H1 (cell line): ENCODE data around the gene TBC1D7. TPM values are rescaled to one million over a fixed set of nuclear protein-coding genes. Genes with fewer than 3 reads are reported as not detected.

Source experiments
- CBX8 ChIP-seq: fragments of 300-800, 300-1000 bp; sonication (generic); IDR thresholded peaks from 2 replicates; pipeline ENCODE4 v1.7.1; 2016; ENCODE audit warnings: low read depth, low read length, borderline replicate concordance
- KDM1A ChIP-seq: fragments of 200-600, 300-600 bp; sonication (generic); IDR thresholded peaks from 2 replicates; pipeline ENCODE4 v1.7.1; 2016; ENCODE audit warnings: mild to moderate bottlenecking, low read length, borderline replicate concordance
- KDM5A ChIP-seq: fragments of 200-600 bp; IDR thresholded peaks from 2 replicates; pipeline ENCODE4 v1.7.1; 2012; ENCODE audit warnings: mild to moderate bottlenecking, low read length, inconsistent platforms, mixed read lengths
- NANOG ChIP-seq: IDR thresholded peaks from 2 replicates; pipeline ENCODE4 v1.6.1; 2011; ENCODE audit warnings: low read length, low read depth, mild to moderate bottlenecking, inconsistent platforms; ENCODE audit not compliant: insufficient read depth, poor library complexity, severe bottlenecking
- TBP ChIP-seq: IDR thresholded peaks from 2 replicates; pipeline ENCODE4 v1.6.1; 2011; ENCODE audit warnings: low read depth, low read length, improper control_type of control experiment
- TCF12 ChIP-seq: IDR thresholded peaks from 2 replicates; pipeline ENCODE4 v1.6.1; 2011; ENCODE audit warnings: low read depth, mild to moderate bottlenecking, low read length
- polyA plus RNA-seq, 7 experiments: library from polyadenylated mRNA; depleted of rRNA in 3 of 7; stranded (reverse) in 5 of 7; unstranded in 2 of 7; fragments of >200 nt in 5 of 7; fragments of 200-250 nt in 2 of 7; gene quantifications; 1 replicate in 5 of 7; 2 replicates in 1 of 7; 4 replicates in 1 of 7; pipeline versions ENCODE4 v1.2.1 to v1.2.3, GENCODE V29; 2011 to 2013; ENCODE audit warnings: missing spikeins in 2 of 7, mixed read lengths in 2 of 7
- total RNA-seq: library from RNA; stranded (reverse); fragmentation: NEBNext Ultra II Directional; extraction: Animal tissue kit (Norgen Biotek cat#: 25700); gene quantifications from 2 replicates; pipeline ENCODE4 v1.2.1, GENCODE V29; 2021

Gene TBC1D7
- total and polyA plus RNA-seq, 2 of the 8 experiments (the other 6 are each of a cell fraction or from before 2014, with no cell fraction given): 46.1 to 55.2 TPM

GRCh38 chr6:13373919-13374318 lies 45.6 kb upstream of the TBC1D7 start (continued):
- TF ChIP-seq CBX8 (no peak), TCF12 (no peak), NANOG (no peak), TBP (no peak), KDM5A (no peak), KDM1A (no peak)
